AG09319 (cell line): ENCODE measurements around the gene WDFY1.

Source experiments
- DNase-seq: peaks from one replicate; pipeline ENCODE4 v3.0.0-alpha.2; 2010; ENCODE audit warnings: low read depth; ENCODE audit errors: extremely low read depth
- CTCF ChIP-seq: IDR thresholded peaks from 2 replicates; pipeline ENCODE4 v1.5.1; 2011; ENCODE audit warnings: low read depth, mild to moderate bottlenecking, inconsistent platforms, low read length, moderate library complexity

WDFY1 gene

GRCh38 chr2:223937535-223937934 is 7.6 kb downstream of the WDFY1 start:
- TF ChIP-seq CTCF, result no peak
- no peak for DNase-seq

- TF ChIP-seq CTCF, result no peak
- DNase-seq, result no peak
Observed at GRCh38 chr2:223936862-223937326, 8.2 kb downstream of the WDFY1 start.

- no peak for DNase-seq
- no peak for TF ChIP-seq CTCF
Observed at GRCh38 chr2:223935459-223936125, 9.5 kb downstream of the WDFY1 start.

GRCh38 chr2:223934870-223935269 is 10.3 kb downstream of the WDFY1 start:
- TF ChIP-seq CTCF, result no peak
- DNase-seq, result no peak

- no peak for DNase-seq
- no peak for TF ChIP-seq CTCF
Observed at GRCh38 chr2:223932816-223933800, 12.0 kb downstream of the WDFY1 start.

GRCh38 chr2:223930103-223930976 is 14.8 kb downstream of the WDFY1 start:
- no peak for TF ChIP-seq CTCF
- DNase-seq, result no peak
